ENCODE measurements around the gene TMEM219.
"Not testable (repeated sequence)": the region's sequence is repeated elsewhere in the genome, so short reads cannot be mapped to it uniquely, and the experiment has no call there.

TMEM219 gene

GRCh38 chr16:29951625-29952365 lies 10.1 kb upstream of the TMEM219 start:
- no peak for DNase-seq (ENCODE audit: low spot score)

DNA sequence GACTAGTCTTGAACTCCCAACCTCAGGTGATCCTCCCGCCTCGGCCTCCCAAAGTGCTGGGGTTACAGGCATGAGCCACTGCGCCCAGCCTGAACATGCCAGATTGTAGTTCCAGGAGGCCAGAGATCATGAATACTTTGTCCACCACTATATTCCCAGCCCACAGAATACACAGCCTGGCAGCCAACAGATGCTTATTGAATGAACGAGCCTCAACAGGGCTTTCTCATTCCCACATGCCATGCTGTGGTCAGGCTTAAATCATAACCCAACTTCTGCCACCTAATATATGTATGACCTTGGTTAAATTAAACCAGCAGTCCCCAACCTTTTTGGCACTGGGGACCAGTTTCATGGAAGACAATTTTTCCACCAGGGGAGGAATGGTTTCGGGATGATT lies 3.1 kb upstream of the TMEM219 start:
- DNase-seq (ENCODE audit: low spot score) = no peak

GRCh38 chr16:29959293-29959692 lies 2.6 kb upstream of the TMEM219 start:
- no peak for DNase-seq (ENCODE audit: low spot score)

DNA sequence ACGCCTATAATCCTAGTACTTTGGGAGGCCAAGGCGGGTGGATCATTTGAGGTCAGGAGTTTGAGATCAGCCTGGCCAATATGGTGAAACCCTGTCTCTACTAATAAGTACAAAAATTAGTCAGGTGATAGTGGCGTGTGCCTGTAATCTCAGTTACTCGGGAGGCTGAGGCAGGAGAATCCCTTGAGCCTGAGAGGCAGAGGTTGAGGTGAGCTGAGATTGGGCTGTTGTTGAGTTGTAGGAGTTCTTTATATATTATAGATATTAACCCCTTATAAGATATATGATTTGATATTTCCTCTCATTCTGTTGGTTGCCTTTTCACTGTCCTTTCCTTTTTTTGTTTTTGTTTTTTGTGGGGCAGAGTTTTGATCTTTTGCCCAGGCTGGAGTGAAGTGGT lies 2.1 kb upstream of the TMEM219 start:
- not testable (repeated sequence) for DNase-seq (ENCODE audit: low spot score)

- no peak for DNase-seq (ENCODE audit: low spot score)
These were observed 776 bp upstream of the TMEM219 start for GRCh38 chr16:29961127-29961478.

DNA sequence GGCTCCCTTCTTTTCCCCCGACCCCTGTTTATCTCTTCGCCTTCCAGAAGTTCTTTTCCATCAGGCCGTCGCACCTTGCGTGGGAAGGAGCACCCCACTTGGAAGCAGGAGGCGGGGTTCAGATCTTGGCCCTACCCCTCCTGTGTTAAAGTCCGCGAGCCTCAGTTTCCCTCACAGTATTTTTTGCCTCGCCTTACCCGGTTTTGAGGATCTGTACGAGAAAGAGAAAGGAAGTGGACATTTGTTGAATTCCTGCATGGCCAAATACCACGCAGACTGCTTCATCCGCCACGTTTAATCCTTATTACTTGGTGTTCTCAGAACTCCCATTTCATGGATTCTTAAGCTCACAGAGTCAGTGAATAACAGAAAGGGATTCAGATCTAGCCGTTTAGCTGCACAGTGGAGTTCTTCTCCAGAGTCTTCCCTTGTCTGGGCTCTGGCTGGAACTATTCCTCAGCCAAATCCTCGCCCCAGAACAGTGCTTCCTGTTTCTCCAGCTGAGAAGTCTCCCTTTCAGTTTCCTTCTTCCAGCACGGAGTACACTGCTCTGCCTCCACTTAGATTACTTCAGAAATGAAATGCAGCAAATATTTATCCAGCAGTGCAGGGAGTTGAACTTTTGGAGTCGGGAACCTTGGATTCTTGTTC lies 590 bp downstream of the TMEM219 start:
- DNase-seq (ENCODE audit: low spot score) = peak; percentile 37

DNA sequence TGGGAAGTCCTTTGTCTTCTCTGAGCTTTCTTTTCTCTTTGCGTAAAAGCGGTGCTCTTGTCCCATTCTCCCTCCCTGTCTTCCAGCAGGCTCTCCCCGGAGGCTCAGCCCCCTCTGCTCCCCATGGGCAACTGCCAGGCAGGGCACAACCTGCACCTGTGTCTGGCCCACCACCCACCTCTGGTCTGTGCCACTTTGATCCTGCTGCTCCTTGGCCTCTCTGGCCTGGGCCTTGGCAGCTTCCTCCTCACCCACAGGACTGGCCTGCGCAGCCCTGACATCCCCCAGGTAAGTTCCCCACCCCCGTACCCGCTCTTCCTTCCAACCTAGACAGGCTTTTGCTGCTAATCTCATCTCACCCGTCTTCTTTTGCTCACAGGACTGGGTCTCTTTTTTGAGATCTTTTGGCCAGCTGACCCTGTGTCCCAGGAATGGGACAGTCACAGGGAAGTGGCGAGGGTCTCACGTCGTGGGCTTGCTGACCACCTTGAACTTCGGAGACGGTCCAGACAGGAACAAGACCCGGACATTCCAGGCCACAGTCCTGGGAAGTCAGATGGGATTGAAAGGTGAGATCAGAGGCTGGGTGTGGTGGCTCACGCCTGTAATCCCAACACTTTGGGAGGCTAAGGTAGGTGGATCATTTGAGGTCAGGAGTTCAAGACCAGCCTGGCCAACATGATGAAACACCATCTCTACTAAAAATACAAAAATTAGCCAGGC lies 1.3 kb downstream of the TMEM219 start:
- DNase-seq (ENCODE audit: low spot score) = no peak

DNA sequence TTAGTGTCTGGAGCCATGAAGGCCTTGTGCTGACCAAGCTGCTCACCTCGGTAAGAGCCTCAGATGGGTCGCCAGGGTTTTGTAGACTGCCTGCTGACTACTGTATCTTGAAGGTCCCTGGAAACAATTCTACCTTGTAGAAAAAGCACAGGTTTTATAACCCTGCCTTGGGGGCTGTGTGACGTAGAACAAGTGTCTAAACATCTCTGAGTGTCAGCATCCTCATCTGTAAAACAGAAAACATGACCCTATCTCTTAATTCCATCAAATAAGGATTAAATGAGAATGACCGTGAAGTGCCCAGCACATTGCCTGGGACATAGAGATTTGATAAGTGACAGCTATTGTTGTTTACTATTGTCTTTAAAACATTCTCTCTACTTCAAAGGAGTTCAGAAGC lies 6.3 kb downstream of the TMEM219 start:
- DNase-seq (ENCODE audit: low spot score) = no peak

GRCh38 chr16:29971304-29971703 lies 9.4 kb downstream of the TMEM219 start:
- DNase-seq (ENCODE audit: low spot score) = no peak

- no peak for DNase-seq (ENCODE audit: low spot score)
These were observed 10.6 kb downstream of the TMEM219 start for GRCh38 chr16:29972500-29972899.

- DNase-seq (ENCODE audit: low spot score) = no peak
These were observed 11.1 kb downstream of the TMEM219 start for GRCh38 chr16:29972992-29973383.

DNA sequence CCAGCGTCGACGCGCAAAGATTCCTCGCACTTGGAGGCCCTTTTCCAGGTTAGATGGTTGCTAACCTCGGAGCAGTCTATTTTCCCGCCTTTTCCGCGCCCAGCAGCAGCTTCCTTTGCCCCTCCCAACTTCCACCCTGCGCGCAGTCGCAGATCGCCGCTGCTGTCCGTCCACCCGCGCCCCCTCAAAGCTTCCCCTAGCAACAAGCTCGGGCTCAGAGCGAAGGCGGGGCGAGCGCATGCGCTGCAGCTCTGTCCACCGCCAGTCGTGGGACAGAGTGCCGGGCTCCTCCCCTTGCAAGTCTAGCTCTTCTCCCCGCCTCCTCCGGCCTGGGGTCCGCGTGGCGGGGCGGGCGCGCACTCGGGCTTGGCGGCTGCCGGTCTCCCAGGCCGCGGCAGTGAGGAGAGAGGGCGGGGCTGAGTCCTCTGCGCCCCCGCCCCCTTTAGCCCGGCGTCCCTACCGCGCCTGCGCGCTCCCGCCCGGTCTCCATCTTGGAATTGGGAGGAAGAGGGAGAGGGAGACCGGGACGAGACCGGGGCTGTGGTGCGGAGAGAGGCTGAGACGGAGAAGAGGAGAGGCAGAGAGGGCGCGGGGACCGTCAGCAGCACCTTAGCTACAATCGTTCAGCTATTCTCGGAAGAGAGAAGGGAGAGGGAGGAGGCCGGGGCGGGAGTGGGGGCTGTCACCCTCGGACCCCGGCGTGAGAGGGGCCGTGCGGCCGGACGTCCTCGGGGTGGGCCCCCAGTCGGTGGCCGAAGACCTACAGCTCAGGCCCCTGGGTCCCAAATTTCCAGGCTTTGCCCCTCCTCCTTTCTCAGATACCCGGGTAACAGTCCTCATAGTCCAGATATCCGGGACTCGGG lies 11.7 kb downstream of the TMEM219 start, which contains the start of gene TAOK2:
TSS of gene TAOK2 (plus strand) at position 485 of the 863 bp plus-strand sequence. CDS start 3,905 bp downstream, outside the sequence.
- peak; percentile 99 for DNase-seq (ENCODE audit: low spot score)

GRCh38 chr16:29974291-29975133 lies 12.6 kb downstream of the TMEM219 start:
- DNase-seq (ENCODE audit: low spot score) = peak; percentile 42

DNA sequence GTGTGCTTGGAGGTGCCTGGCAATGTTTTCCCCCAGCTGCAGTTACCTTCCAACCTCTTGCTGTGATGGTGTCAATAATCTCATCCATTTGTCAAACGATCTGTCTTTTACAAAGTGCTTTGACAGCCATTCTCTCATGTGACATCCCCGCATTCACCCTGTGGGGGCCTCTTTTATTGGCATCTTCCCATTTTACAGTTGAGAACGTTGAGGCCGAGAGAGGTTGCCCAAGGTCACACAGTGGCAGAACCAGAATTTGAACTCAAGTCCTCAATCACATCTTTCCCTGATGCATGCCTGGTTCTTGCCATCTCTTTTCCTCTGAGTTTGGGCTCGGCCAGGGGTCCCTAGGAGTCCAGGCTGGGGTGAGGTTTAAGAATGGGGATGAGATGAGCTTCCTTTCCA lies 13.3 kb downstream of the TMEM219 start:
- DNase-seq (ENCODE audit: low spot score) = no peak

DNA sequence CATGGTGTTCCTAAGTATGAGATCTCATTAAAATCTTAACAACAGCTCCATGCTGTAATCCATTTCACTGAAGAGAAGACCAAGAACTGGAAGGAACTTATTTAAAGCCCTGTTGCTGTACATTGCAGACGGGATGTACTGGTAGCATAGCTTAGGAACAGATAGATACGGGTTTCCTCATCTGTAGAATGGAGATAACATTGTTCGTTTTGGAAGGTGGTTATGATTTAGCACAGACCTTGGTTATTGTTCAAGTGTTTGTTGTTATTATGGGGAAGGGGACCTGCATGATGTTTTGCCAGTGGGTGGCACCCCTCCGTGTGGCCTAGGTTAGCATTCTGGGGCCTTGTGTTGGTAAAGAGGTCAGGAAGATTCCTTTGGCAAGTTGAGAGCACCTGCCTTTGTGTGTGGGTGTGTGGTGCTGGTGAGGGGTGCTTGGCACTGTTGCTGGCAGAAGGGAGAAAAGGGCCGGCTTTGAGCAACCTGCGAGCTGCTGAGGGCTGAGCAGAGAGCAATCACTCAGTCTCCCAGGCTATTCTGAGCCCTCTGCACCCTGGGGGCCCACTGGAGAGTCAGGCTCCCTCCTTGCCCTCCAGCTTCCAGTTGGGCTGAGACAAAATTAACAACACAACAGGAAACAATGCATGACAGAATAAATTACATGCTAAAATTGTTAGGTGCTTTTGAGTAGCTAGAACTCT lies 14.1 kb downstream of the TMEM219 start:
- no peak for DNase-seq (ENCODE audit: low spot score)

GRCh38 chr16:29977063-29977825 lies 15.4 kb downstream of the TMEM219 start:
- DNase-seq (ENCODE audit: low spot score) = no peak

GRCh38 chr16:29978081-29978480 lies 16.2 kb downstream of the TMEM219 start:
- DNase-seq (ENCODE audit: low spot score) = no peak

- DNase-seq (ENCODE audit: low spot score) = no peak
These were observed 16.8 kb downstream of the TMEM219 start for GRCh38 chr16:29978564-29979270.

Data from NAMALWA (cell line).